Tibial artery (tissue), 4 donors: ENCODE data around the gene CD200R1L.

Source experiments
- DNase-seq, 2 donors: peaks; one replicate each; pipeline ENCODE4 v3.0.0-alpha.2; 2019
- H3K27ac ChIP-seq, 2 donors: fragments of 200-600 bp; sonication (generic) in 1 of 2; 1 replicate in 1 of 2; 2 replicates in 1 of 2; pipeline ENCODE4 v1.5.1; 2018 to 2019; ENCODE audit warnings: mild to moderate bottlenecking in 1 of 2
- H3K27me3 ChIP-seq, 2 donors: fragments of 200-600 bp; sonication (generic) in 1 of 2; one replicate each; pipeline versions ENCODE4 v1.5.1 to v1.6.0; 2016 to 2019
- H3K36me3 ChIP-seq, 3 donors: fragments of 200-600 bp; sonication (generic) in 2 of 3; one replicate each; pipeline ENCODE4 v1.5.1; 2016 to 2019; ENCODE audit warnings: mild to moderate bottlenecking in 2 of 3
- H3K4me1 ChIP-seq, 4 donors: fragments of 200-600 bp; sonication (generic) in 2 of 4; 1 replicate in 3 of 4; 2 replicates in 1 of 4; pipeline ENCODE4 v1.5.1; 2016 to 2019
- H3K4me3 ChIP-seq, 2 donors: fragments of 200-600 bp; sonication (generic) in 1 of 2; 1 replicate in 1 of 2; 2 replicates in 1 of 2; pipeline ENCODE4 v1.5.1; 2018 to 2019; ENCODE audit warnings: mild to moderate bottlenecking in 2 of 2
- H3K9me3 ChIP-seq, 3 donors: fragments of 200-600 bp; sonication (generic) in 1 of 3; one replicate each; pipeline ENCODE4 v1.5.1; 2016 to 2019
- intact Hi-C: fragments of 100-400 bp; cut with DNase I; formaldehyde crosslinking; loops from one replicate; pipeline ENCODE4 v1.15.0; 2023; ENCODE audit warnings: low total_unique reads
- TF ChIP-seq, protein P1 (sequence below), 2 experiments: fragments of 200-600 bp in 1 of 2; fragments of 450-650 bp in 1 of 2; IDR thresholded peaks; one replicate each; pipeline ENCODE4 v1.5.1; 2017 to 2019; ENCODE audit warnings: antibody characterized with exemption in 2 of 2, mild to moderate bottlenecking in 1 of 2, moderate library complexity in 1 of 2

Gene CD200R1L

DNA sequence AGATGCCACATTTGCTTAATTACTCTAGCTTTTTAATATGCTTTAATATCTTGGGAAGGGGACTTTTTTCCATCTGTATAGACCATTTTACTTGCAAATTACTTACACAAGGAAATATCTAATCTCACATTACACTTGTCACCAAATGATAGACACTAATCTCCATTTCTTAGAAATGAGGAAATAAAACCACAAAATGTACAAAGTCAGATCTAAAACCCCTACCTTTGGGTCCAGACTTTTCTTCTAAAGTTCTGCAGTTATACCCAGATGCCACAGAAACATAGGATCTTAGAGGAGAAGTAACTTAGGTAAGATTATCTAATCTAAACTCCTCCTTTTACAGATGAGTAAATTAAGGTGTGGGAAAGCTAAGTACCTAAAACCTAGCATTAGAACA lies 44.3 kb downstream of the CD200R1L start:
- no peak overlapping the region for H3K4me3 ChIP-seq
- intact Hi-C loops, result no loop called here
- H3K27me3 ChIP-seq, result no peaks in the 10 kb centered on the region
- H3K27ac ChIP-seq, result no peak overlapping the region
- TF ChIP-seq, protein P1, sequence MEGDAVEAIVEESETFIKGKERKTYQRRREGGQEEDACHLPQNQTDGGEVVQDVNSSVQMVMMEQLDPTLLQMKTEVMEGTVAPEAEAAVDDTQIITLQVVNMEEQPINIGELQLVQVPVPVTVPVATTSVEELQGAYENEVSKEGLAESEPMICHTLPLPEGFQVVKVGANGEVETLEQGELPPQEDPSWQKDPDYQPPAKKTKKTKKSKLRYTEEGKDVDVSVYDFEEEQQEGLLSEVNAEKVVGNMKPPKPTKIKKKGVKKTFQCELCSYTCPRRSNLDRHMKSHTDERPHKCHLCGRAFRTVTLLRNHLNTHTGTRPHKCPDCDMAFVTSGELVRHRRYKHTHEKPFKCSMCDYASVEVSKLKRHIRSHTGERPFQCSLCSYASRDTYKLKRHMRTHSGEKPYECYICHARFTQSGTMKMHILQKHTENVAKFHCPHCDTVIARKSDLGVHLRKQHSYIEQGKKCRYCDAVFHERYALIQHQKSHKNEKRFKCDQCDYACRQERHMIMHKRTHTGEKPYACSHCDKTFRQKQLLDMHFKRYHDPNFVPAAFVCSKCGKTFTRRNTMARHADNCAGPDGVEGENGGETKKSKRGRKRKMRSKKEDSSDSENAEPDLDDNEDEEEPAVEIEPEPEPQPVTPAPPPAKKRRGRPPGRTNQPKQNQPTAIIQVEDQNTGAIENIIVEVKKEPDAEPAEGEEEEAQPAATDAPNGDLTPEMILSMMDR (IDR thresholded peaks at IDR 0.05), result no peak
- H3K9me3 ChIP-seq, result no peaks in the 10 kb centered on the region
- no peaks in the 10 kb centered on the region for H3K36me3 ChIP-seq
- no peak for DNase-seq
- no peaks in the 10 kb centered on the region for H3K4me1 ChIP-seq

DNA sequence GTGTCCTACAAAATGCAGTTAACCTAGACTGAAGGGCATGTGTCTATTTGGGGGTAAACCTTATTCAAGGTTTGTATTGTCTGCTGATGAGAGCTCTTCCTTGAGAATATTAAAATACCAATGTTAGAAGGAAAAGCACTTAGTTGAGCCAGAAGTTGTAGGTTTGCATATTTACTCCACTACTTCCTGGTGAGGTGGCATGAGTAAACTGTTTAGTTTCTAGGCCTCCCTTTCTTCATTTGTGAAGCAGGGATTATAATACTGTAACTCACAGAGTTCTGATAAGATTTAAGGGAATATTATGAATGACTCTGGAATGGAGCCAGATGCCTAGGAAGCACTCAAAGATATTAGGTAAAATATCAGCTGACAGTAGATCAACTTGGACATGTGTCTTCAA lies 46.7 kb downstream of the CD200R1L start:
- TF ChIP-seq, protein P1 (IDR thresholded peaks at IDR 0.05), result no peak
- Histone ChIP-seq H3K36me3 (no peaks in the 10 kb centered on the region), H3K27me3 (no peaks in the 10 kb centered on the region), H3K4me1 (no peaks in the 10 kb centered on the region), H3K4me3 (no peak overlapping the region), H3K9me3 (no peaks in the 10 kb centered on the region), H3K27ac (no peak overlapping the region)
- intact Hi-C loops, result no loop called here
- no peak for DNase-seq

DNA sequence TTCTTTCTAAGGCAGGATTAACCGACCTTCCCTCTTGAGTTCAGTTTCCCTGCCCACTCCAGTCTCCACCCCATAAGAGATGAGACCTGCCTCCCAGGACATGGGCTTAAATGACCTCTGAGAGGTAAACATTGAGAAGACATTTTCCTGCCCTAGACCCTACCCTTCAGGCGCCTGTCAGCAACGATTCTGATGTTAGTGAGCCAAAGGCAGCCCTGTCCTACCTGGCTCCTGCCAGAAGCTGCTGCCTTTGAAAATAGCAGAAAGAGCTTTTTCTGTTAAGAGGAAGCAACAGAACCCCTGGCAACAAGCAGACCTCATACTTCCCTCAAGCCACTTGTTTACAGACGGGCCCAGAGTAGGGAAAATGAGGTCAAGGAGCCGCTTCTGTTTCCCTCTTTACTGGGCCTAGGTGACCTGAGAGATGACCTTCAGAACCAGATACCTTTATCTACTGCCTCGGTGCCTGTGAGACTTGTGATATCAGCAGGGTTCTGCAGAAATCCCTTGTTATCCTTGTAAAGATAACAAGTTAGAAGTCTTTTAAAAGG lies 52.0 kb downstream of the CD200R1L start:
- H3K9me3 ChIP-seq, result no peaks in the 10 kb centered on the region
- no peak overlapping the region for H3K27ac ChIP-seq
- no peak overlapping the region for H3K4me3 ChIP-seq
- intact Hi-C loops, result no loop called here
- H3K27me3 ChIP-seq, result no peaks in the 10 kb centered on the region
- no peaks in the 10 kb centered on the region for H3K4me1 ChIP-seq
- H3K36me3 ChIP-seq, result no peaks in the 10 kb centered on the region
- peak in 1 of 2 donors; percentile 29 for DNase-seq
- TF ChIP-seq, protein P1 (IDR thresholded peaks at IDR 0.05), result no peak

DNA sequence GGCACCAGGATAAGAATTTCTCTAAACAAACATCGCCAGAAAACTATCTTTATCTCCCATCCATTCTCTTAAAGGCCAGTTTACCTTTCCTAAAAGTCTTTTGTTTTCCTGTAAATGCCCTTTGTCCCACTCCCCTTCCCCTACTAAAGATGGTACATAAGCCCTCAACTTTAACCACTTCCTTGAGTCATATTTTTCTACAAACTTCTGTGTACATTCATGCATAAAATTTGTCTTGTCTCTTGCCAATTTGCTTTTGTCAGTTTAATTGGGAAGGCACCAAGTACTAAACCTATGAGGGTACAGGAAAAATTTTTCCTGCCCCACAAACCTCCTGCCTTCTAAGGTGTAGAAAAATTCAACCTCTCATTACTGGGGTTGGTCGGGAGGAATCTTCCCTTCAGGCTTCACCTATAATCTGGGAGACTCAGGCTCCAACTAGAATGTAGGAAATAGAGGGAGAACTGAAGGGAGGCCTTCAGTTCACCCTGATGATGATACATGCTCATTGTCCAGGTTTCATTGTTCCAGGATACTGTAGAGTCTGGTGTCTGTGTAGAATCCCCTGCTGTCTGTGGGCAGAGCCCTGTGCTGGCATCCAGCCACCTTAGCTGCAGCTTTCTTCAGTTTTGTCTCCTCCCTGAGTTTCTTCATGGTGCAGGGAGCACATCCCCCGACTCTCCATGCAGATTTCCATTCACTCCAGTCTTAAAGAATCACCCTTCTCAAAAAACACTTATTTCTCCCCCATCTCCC lies 53.2 kb downstream of the CD200R1L start:
- intact Hi-C loops, result no loop called here
- Histone ChIP-seq H3K27me3 (no peaks in the 10 kb centered on the region), H3K27ac (no peak overlapping the region), H3K4me1 (no peaks in the 10 kb centered on the region), H3K4me3 (no peak overlapping the region), H3K9me3 (no peaks in the 10 kb centered on the region), H3K36me3 (no peaks in the 10 kb centered on the region)
- TF ChIP-seq, protein P1 (IDR thresholded peaks at IDR 0.05), result no peak
- no peak for DNase-seq

DNA sequence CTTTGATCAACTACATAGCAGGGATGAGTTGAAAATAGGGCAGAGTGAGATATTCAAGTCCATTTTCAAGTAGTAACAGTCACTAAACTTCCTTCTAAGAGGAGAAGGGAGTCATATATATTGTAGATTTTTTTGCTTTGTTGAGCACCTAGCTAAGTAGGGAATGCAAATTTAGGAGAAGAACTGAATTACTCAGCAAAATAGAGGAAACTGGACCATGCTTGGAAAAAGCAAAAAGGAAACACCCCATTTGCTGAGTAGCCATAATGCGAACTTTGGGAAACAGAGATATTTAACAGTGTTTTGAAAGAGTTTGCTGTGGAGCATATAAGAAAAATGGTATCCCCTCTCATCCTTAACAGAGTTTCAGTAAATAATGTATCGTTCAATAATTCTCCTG lies 54.9 kb downstream of the CD200R1L start:
- Histone ChIP-seq H3K27ac (no peak overlapping the region), H3K4me3 (no peak overlapping the region), H3K9me3 (peaks cover 0 to 4% (median 3%) of the 10 kb centered on the region in 3 donors), H3K4me1 (no peaks in the 10 kb centered on the region), H3K36me3 (no peaks in the 10 kb centered on the region), H3K27me3 (no peaks in the 10 kb centered on the region)
- intact Hi-C loops, result no loop called here
- TF ChIP-seq, protein P1 (IDR thresholded peaks at IDR 0.05), result no peak
- DNase-seq, result no peak
